ENCODE results near the gene KIF22.
"Not testable (repeated sequence)": the region's sequence is repeated elsewhere in the genome, so short reads cannot be mapped to it uniquely, and the experiment has no call there.

Gene KIF22

GRCh38 chr16:29790183-29790948 is at the start of gene KIF22:
Gene KIF22 (plus strand): TSS chr16:29790751. CDS start chr16:29790760, 9 bp downstream.
- DNase-seq, result peak; percentile 100

GRCh38 chr16:29742683-29743275 is 47.8 kb upstream of the KIF22 start:
- no peak for DNase-seq

GRCh38 chr16:29743475-29743826 is 47.1 kb upstream of the KIF22 start:
- no peak for DNase-seq

- DNase-seq, result peak; percentile 80
These were observed 46.6 kb upstream of the KIF22 start for GRCh38 chr16:29743827-29744531.

- peak; percentile 30 for DNase-seq
These were observed 45.9 kb upstream of the KIF22 start for GRCh38 chr16:29744541-29745101.

GRCh38 chr16:29745121-29745852 is 45.3 kb upstream of the KIF22 start:
- DNase-seq, result peak; percentile 75

GRCh38 chr16:29745853-29746345 is 44.7 kb upstream of the KIF22 start, which contains the start of gene C16orf54:
Gene C16orf54 (minus strand): TSS chr16:29745990. CDS start chr16:29744951, 1,039 bp downstream.
- peak; percentile 98 for DNase-seq

- DNase-seq, result peak; percentile 47
These were observed 44.0 kb upstream of the KIF22 start for GRCh38 chr16:29746518-29746917.

GRCh38 chr16:29747947-29748759 is 42.4 kb upstream of the KIF22 start:
- DNase-seq, result no peak

- not testable (repeated sequence) for DNase-seq
These were observed 41.8 kb upstream of the KIF22 start for GRCh38 chr16:29748760-29749149.

GRCh38 chr16:29753516-29753915 is 37.0 kb upstream of the KIF22 start:
- no peak for DNase-seq

- no peak for DNase-seq
These were observed 33.9 kb upstream of the KIF22 start for GRCh38 chr16:29756654-29757053.

GRCh38 chr16:29757086-29757485 is 33.5 kb upstream of the KIF22 start:
- DNase-seq, result not testable (repeated sequence)

GRCh38 chr16:29757950-29758466 is 32.5 kb upstream of the KIF22 start:
- no peak for DNase-seq

- no peak for DNase-seq
These were observed 29.8 kb upstream of the KIF22 start for GRCh38 chr16:29760567-29761279.

GRCh38 chr16:29761280-29761651 is 29.3 kb upstream of the KIF22 start:
- DNase-seq, result not testable (repeated sequence)

- DNase-seq, result no peak
These were observed 28.7 kb upstream of the KIF22 start for GRCh38 chr16:29761882-29762281.

- DNase-seq, result no peak
These were observed 27.2 kb upstream of the KIF22 start for GRCh38 chr16:29763326-29763725.

GRCh38 chr16:29765167-29766032 is 25.2 kb upstream of the KIF22 start:
- DNase-seq, result no peak

- DNase-seq, result no peak
These were observed 24.0 kb upstream of the KIF22 start for GRCh38 chr16:29766571-29766970.

Measured in CD4-positive, alpha-beta T cell treated with Interleukin-17A for 1 hour (primary cell).